GM18870 (cell line): Measurements from ENCODE around the gene TEK.
"Not testable (repeated sequence)": the region's sequence is repeated elsewhere in the genome, so short reads cannot be mapped to it uniquely, and the experiment has no call there.

Experiments
- ATAC-seq: cut with Tn5 transposase; IDR thresholded peaks from one replicate; pipeline ENCODE4 v1.9.1; 2021; ENCODE audit warnings: moderate library complexity; ENCODE audit not compliant: unreplicated experiment

Gene TEK

DNA sequence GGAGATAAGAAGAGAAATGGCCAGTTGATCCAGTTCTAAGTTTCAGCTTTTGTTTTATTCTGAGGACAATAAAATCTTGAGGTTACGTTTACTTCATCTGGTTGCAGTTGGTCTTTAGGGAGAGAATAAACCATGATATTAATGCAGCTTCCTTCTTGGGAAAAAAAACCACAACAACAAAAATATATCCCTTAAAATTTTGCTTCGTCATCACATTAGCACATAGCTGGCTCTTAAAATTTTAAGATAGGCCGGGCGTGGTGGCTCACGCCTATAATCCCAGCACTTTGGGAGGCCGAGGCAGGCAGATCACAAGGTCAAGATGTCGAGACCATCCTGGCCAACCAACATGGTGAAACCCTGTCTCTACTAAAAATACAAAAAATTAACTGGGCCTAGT, 101.6 kb downstream of the TEK start:
- no peak for ATAC-seq

GRCh38 chr9:27212191-27212590, 103.2 kb downstream of the TEK start:
- ATAC-seq, result no peak

- no peak for ATAC-seq
Observed at GRCh38 chr9:27212621-27213020, 103.6 kb downstream of the TEK start.

- no peak for ATAC-seq
Observed at GRCh38 chr9:27227192-27227591, 118.2 kb downstream of the TEK start.

DNA sequence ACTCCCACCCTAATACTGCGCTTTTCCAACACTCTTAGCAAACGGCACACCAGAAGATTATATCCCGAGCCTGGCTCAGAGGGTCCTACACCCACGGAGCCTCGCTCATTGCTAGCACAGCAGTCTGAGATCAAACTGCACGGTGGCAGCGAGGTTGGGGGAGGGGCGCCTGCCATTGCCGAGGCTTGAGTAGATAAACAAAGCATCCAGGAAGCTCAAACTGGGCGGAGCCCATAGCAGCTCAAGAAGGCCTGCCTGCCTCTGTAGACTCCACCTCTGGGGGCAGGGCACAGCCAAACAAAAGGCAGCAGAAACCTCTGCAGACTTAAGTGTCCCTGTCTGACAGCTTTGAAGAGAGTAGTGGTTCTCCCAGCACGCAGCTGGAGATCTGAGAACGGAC, 130.6 kb downstream of the TEK start:
- ATAC-seq, result not testable (repeated sequence)

- peak; percentile 72 for ATAC-seq
Observed at GRCh38 chr9:27247756-27248155, 138.7 kb downstream of the TEK start.

GRCh38 chr9:27248702-27249101, 139.7 kb downstream of the TEK start:
- no peak for ATAC-seq

DNA sequence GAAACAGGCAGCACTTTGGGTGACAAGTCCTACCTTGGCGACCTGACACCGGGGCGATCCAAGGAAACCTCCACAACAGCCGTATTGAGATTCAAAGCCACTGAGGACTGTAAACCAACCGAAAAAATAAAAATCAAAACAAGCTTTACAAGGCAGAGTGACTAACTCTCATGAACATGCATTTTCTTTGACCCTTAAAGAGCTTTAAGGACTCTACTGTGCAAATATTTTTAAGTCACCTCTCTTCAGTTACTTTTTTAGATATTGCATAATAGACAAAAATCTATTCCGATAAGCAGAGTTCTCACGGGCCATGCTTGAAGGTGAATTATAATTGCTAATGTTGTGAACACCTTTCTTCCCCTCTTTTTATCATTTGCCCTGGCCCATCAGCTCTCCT, 149.6 kb downstream of the TEK start:
- no peak for ATAC-seq

DNA sequence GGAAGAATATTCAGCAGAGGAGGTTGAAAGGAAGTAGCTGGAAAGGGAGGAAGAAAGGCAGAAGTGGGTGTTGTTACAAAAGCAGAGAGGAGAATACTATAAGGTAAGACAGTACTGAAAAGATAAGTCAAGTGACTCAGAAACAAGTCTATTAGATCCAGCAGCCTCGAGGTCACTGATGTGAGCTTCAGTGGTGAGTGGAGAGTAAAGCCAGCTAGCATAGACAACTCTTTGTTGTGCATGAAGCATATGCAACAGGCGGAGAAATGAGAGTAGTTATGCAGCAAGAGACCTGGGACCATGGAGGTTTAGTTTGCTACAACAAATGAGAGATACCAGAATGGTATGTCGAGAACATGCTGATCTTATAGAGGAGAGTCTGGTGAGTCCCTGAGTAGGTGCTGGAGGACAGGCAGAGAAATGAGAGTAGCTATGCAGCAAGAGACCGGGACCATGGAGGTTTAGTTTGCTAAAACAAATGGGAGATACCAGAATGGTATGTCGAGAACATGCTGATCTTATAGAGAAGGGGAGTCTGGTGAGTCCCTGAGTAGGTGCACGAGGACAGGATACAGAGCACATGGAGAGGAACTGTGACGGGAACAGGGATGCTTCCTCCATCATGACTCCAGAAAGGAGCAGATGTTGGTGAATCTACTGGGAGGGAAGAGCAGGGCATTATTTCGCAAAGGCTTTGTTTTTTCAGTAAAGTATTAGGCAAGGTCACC, 151.9 kb downstream of the TEK start:
- no peak for ATAC-seq

- no peak for ATAC-seq
Observed at GRCh38 chr9:27261517-27262211, 152.6 kb downstream of the TEK start.

DNA sequence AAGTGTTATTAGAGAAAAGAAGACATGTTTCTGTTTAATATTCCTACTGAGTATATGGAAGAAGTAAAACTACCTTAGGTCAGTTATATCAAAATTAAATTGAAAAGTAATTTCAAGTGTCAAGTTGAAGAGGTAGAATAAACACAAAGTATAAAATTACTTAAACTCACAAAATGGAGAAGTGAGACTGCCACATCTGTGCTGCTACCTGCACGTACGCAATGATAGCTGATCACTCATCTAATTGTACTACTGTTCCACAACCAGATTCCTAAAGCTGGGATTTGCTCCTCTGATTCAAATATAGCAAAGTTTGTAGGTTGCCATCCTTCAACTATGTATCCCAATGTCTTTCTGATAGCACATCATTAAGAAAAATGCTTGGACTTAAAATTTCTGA, 163.1 kb downstream of the TEK start:
- no peak for ATAC-seq

DNA sequence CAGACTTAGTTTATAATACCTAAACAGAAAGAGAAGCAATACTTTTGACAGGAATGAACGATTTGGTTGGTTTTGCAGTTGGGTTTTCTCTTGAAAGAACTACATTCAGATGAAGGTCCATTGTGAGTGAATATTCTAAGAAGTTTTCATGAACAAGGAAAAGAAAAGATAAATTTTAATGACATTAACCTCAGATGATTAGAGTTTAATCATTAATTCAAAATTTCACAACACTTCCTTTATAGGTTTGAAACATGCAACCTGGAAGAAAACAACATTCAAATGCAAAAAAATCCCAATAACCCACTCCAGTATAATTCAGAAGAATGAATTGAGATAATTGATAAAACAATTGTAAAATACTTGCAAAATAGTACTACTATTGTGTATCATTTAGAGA, 164.2 kb downstream of the TEK start:
- ATAC-seq, result no peak

DNA sequence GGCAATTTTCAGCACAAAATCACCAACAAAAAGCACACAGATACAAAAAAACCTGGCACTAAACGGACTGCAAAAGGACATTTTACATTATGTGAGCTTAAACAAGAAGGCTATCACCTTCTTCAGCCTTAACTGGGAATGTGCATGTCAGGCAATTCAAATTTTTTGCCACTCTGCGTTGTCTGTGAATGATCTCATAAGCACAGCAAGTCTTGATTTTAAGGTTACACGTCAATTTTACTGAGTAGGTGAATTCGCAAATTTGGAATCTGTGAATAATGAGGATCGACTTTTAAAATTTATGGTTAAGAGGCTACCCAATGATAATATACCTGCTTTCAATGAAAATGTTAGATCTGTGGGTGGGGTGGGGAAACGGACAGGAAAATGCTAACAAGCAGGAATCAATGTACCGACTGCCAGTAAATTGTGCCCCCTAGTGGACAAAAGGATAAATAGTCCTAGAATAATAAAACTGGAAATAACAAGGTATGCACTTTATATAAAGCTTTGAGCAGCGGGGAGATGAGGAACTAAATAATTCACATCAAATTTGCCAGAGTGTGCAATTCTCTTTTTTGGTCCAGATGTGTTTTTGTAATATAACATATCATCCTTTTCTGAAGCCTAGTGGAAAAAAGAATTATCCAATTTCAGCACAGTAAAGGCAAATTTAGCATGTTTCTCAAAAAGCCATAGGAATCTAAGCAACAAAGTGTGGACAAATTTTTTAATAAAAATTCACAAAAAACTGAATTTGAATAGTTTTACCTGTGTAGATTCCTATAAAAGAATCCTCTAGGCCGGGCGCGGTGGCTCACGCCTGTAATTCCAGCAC, 167.4 kb downstream of the TEK start:
- ATAC-seq, result no peak

DNA sequence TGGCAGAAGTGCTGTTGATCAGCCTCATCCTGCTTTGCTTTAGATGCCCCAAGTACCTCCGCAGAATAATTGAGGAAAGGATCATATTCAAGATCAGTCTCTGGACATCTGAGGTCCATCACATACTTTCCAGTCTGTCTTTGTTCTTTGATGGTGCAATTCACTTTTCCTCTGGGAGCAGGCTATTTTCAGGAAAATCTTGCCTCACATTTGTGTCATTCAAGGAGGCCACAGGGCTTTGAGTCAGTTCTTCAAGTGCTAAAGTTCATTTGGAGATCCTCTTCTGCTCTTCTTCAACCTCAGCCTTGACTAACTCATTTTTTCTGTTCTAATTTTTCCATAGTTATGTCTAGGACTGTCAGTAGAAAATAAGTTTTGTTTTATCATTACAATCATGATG, 169.3 kb downstream of the TEK start:
- ATAC-seq, result no peak

- no peak for ATAC-seq
Observed at GRCh38 chr9:27279611-27280010, 170.6 kb downstream of the TEK start.
